ENCODE data around the gene MFSD6.
A peak's percentile ranks its signal among the peaks of the same experiment; 100 is the strongest.
"Not testable (repeated sequence)": the region's sequence is repeated elsewhere in the genome, so short reads cannot be mapped to it uniquely, and the experiment has no call there.

Gene MFSD6

DNA sequence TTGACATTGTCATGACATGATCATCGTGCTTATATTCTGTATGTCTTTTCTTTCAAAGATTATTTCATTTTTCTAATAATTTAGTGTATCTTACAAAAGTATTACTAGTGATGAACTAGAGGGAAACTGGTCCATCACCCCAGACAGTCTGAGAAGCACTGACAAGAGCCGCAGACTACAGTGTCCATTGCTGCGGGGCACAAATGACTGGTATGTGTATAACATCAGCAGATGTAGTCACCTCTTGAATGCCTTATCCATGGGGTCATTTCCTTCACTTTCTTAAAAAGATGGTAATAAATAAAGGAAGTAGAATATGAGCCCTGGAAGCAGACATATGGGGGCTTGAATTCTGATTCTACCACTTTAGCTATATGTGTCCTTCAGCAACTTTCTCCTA is 96.8 kb downstream of the MFSD6 start:
- DNase-seq: no peak

GRCh38 chr2:190505696-190506095 is 97.5 kb downstream of the MFSD6 start:
- DNase-seq: no peak

- no peak for DNase-seq
Measured at GRCh38 chr2:190506666-190507065, 98.5 kb downstream of the MFSD6 start.

- DNase-seq: no peak
Measured at GRCh38 chr2:190507135-190507534, 99.0 kb downstream of the MFSD6 start.

- not testable (repeated sequence) for DNase-seq
Measured at GRCh38 chr2:190509895-190510294, 101.7 kb downstream of the MFSD6 start.

DNA sequence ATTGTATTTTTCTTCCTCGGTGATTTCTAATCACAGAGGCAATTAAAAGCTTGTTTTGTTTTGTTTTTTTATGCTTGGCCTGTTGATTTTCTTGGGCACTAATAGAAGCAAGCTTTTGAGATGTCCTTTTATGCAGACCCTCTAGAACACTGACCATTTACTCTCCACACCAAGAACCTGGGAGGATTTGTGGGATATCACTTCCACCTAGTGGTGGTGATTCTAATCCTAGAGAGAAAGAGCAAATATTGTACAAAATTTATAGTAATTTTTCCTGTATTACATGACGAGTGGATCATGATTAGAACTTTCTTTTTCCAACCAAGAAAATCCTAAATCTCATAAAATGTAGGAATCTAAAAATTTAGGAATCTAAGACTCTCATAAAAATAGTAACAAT is 102.9 kb downstream of the MFSD6 start:
- DNase-seq: peak in 1 of 2 experiments; percentile 32

DNA sequence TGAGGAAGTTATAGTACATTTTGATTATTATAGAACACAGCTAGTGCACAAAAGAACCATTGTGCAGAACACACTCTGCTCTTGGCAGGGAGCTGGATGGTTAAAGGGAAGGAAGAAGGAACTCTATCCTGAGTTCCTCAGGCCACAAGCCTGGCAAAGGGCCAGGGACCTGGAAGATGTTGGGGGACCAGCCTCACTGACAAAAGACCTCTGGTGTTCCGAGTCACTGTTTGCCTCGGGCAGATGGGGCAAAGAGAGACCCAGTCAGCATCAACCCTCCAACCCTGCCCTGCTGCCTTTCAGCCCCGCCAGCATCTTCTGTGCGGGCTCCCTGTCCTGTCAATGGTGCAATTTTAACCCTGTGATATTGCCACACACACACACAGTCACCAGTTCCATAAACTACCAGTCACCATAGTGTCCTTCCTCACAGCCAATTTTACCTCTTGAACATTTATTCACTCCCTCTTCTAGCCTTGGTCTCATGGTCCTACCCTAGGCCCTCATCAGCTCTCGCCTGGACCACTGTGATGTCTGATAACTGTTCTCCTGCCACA is 104.5 kb downstream of the MFSD6 start:
- no peak for DNase-seq

GRCh38 chr2:190513877-190514276 is 105.7 kb downstream of the MFSD6 start:
- no peak for DNase-seq

GRCh38 chr2:190514676-190515075 is 106.5 kb downstream of the MFSD6 start:
- no peak for DNase-seq

DNA sequence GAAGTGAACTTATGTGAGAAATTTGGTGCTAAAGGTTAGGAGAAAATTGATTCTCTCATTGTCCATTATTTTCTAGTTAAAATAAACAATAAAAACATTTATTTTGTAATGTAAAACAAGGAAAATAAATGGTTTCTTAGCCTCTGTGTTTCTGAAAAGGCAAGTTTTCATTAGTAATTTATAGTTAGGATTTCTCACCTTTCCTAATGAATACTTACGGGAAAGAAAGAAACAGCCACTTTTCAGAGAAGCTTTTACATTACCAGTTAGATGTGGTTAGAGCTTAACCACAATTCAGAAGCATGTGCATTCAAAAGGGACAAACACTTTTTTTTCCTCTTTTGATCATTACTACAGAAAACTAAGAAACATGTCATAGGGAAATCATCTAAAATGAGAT is 107.5 kb downstream of the MFSD6 start:
- DNase-seq: no peak

DNA sequence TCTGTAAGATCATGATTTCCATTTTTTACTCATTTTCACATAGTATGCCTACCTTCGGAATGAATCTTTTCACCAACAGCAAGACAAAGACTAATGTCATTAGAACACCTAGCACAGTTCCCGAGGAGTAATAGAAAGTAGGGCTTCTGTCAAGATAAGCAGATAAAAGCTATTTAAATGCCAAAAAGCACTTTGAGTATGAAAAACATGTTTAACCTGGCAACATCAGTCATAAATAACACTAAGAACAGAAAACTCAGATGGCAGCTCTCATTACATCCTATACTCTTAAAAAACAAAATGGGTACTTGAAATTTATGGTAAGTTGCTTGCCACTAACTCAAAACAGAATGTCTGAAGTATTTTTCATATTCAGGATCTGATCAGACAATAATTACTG is 109.3 kb downstream of the MFSD6 start:
- no peak for DNase-seq

GRCh38 chr2:190519975-190520767 is 112.0 kb downstream of the MFSD6 start:
- no peak for DNase-seq

GRCh38 chr2:190524928-190525327 is 116.8 kb downstream of the MFSD6 start:
- DNase-seq: no peak

- no peak for DNase-seq
Measured at GRCh38 chr2:190526105-190526750, 118.1 kb downstream of the MFSD6 start.

GRCh38 chr2:190527214-190527613 is 119.1 kb downstream of the MFSD6 start:
- no peak for DNase-seq

- no peak for DNase-seq
Measured at GRCh38 chr2:190527918-190528317, 119.8 kb downstream of the MFSD6 start.

DNA sequence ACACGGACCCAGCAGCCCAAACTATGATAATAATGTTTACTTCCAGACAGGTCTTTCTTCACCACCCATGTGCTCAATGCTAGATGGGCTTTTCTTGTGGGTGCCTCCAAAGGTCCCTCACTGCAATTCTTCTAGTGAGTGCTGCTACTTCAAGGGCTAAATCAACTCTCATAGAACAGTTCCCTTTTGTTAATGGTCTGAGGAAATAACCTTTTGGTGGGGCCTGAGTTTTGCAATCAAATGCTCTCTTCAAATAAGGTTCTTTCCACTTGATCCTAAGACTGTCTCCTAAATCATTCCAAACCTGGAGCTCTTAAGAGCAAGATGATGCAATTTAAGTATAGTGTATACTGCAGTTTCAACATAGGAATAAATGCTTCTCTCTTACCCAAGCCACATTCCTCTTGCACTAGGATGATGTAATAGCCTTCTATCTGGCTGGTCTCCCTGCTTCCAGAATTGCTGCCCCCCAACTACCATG is 120.4 kb downstream of the MFSD6 start:
- DNase-seq: no peak

- no peak for DNase-seq
Measured at GRCh38 chr2:190529486-190530247, 121.5 kb downstream of the MFSD6 start.

GRCh38 chr2:190530248-190530900 is 122.2 kb downstream of the MFSD6 start:
- no peak for DNase-seq

DNA sequence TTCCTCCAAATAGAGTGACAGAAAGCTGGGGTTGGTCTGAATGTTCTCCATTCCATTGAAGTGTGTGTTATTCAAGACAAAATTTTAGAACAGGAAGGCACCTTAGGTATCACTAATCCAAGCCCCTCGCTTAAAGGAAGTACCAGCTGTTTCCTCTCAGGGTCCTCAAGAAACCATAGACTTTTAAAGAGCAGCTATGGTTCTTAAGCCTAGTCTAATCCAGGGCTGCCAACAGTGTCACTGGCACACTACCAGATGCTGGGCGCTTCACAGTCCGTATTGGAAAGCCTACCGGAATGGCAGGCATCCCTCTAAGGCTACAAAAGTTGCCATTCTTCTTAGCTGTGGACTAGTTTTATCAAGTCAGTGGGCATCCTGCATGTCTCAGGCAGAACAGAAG is 124.4 kb downstream of the MFSD6 start:
- DNase-seq: no peak

DNA sequence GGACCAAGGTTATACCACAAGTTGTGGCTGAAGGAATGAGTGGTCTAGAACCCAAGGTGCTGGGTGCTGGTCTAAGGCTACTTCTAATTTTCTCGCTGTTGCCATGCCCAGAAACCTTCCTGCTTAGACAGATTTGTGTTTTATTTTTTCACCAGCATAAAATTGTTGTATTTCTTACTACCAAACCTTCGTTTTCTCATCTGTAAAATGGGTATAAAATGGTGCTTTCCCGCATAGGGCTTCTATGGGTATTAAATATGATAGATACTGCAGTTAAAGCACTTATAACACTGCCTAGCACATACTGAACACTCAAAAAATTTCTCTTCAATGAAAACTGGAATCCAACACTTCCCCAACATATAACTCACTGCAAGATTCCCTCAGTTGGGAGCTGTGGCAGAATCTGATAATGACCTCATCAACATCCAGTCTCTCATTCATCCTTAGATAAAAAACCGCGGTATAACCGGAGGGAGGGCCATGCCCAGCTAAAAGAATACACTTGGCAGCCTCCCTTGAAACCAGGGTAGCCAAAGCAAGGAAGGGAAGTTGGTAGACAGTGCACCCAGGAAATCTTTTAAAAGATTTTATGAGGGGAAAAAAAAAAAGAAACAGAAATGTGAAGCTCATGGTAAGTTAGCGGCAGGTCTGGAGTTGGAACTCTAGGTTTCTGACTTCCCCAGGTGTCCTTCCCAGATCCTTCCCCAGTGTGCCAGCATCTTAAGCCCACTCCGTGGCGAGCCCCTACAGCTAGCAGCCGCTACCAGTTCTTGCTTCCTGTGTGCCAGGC is 125.2 kb downstream of the MFSD6 start:
- DNase-seq: peak in 1 of 2 experiments; percentile 28

DNA sequence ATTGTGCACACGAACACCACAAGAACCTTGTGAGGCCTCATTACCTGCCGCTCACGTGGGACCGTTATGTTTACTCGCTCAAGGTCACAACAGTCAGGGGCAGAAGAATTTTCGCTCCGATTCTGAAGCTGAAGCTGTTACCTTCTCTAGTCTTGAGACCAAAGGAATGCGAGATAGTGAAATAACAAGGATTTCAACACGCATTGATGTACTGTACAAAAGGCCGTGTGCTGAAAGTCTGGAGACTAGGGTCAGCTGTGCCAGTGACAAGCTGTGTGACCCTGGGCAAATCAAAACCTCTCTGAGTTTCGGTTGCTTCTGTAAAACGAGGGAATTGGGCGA is 125.8 kb downstream of the MFSD6 start:
- DNase-seq: peak in 1 of 2 experiments; percentile 50
